Measurements from ENCODE around the gene LRIT2. TPM values are rescaled to one million over a fixed set of nuclear protein-coding genes. Genes with fewer than 3 reads are reported as not detected.

Gene LRIT2
- total and polyA plus RNA-seq, 4 donors: not detected

- H3K36me3 ChIP-seq (ENCODE audit: control insufficient read depth in 4 of 4, insufficient read depth in 4 of 4, low read length in 4 of 4): no peaks in the 10 kb centered on the region
- no peak for ATAC-seq (ENCODE audit: insufficient read depth, low FRiP score)
- H3K4me1 ChIP-seq (ENCODE audit: control insufficient read depth in 5 of 5, insufficient read depth in 5 of 5, low read length in 5 of 5): no peaks in the 10 kb centered on the region
- no peak overlapping the region for H3K4me3 ChIP-seq
- TF ChIP-seq, protein P1, sequence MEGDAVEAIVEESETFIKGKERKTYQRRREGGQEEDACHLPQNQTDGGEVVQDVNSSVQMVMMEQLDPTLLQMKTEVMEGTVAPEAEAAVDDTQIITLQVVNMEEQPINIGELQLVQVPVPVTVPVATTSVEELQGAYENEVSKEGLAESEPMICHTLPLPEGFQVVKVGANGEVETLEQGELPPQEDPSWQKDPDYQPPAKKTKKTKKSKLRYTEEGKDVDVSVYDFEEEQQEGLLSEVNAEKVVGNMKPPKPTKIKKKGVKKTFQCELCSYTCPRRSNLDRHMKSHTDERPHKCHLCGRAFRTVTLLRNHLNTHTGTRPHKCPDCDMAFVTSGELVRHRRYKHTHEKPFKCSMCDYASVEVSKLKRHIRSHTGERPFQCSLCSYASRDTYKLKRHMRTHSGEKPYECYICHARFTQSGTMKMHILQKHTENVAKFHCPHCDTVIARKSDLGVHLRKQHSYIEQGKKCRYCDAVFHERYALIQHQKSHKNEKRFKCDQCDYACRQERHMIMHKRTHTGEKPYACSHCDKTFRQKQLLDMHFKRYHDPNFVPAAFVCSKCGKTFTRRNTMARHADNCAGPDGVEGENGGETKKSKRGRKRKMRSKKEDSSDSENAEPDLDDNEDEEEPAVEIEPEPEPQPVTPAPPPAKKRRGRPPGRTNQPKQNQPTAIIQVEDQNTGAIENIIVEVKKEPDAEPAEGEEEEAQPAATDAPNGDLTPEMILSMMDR (IDR thresholded peaks at IDR 0.05; ENCODE audit: control extremely low read depth, extremely low read depth): no peak
- peaks cover 0 to 3% (median 0%) of the 10 kb centered on the region in 3 donors for H3K27me3 ChIP-seq (ENCODE audit: control insufficient read depth in 3 of 3, insufficient read depth in 3 of 3, low read length in 2 of 3)
- no peak overlapping the region for H3K27ac ChIP-seq (ENCODE audit: low read depth in 1 of 2, low read length in 1 of 2)
- DNase-seq: no peak
- WGBS, 2 donors: 84 to 86% methylated on average over 6 of the region's 6 CpGs
- H3K9ac ChIP-seq (ENCODE audit: insufficient read depth in 1 of 2, low read length in 2 of 2): no peak overlapping the region
- peaks cover 0 to 6% (median 0%) of the 10 kb centered on the region in 4 donors for H3K9me3 ChIP-seq (ENCODE audit: control insufficient read depth in 4 of 4, insufficient read depth in 3 of 4, low read length in 3 of 4)
These were observed 11.5 kb upstream of the LRIT2 start for GRCh38 chr10:84236807-84237198.

GRCh38 chr10:84235096-84235495 is 9.8 kb upstream of the LRIT2 start:
- DNase-seq (no peak), ATAC-seq (ENCODE audit: insufficient read depth, low FRiP score) (no peak)
- Histone ChIP-seq H3K4me3 (no peak overlapping the region), H3K9me3 (ENCODE audit: control insufficient read depth in 4 of 4, insufficient read depth in 3 of 4, low read length in 3 of 4) (peaks cover 0 to 6% (median 0%) of the 10 kb centered on the region in 4 donors), H3K4me1 (ENCODE audit: control insufficient read depth in 5 of 5, insufficient read depth in 5 of 5, low read length in 5 of 5) (no peaks in the 10 kb centered on the region), H3K27me3 (ENCODE audit: control insufficient read depth in 3 of 3, insufficient read depth in 3 of 3, low read length in 2 of 3) (peaks cover 0 to 3% (median 0%) of the 10 kb centered on the region in 3 donors), H3K27ac (ENCODE audit: low read depth in 1 of 2, low read length in 1 of 2) (no peak overlapping the region), H3K36me3 (ENCODE audit: control insufficient read depth in 4 of 4, insufficient read depth in 4 of 4, low read length in 4 of 4) (no peaks in the 10 kb centered on the region), H3K9ac (ENCODE audit: insufficient read depth in 1 of 2, low read length in 2 of 2) (no peak overlapping the region)
- 79 to 80% methylated on average over 4 of the region's 4 CpGs for WGBS, 2 donors
- TF ChIP-seq, protein P1 (IDR thresholded peaks at IDR 0.05; ENCODE audit: control extremely low read depth, extremely low read depth): no peak

DNA sequence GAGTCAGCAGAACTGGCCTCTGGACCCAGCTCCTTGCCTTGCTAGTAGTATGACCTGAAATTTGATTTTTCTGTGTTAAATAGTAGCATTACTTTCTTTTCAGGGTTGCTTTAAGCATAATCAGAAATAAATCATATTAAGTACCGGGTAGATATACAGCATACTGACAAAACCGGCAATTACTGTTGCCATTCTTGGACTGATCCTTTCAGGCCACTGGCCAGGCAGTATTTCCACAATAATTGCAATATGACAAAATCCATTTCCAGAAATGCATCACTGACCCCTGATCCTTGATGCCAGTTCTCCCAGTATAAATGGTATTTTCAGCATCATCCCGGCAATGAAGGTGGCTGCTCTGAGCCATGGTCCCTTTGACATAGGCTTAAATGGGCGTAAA is 9.1 kb upstream of the LRIT2 start:
- ATAC-seq (ENCODE audit: insufficient read depth, low FRiP score): no peak
- TF ChIP-seq, protein P1 (IDR thresholded peaks at IDR 0.05; ENCODE audit: control extremely low read depth, extremely low read depth): no peak
- Histone ChIP-seq H3K27me3 (ENCODE audit: control insufficient read depth in 3 of 3, insufficient read depth in 3 of 3, low read length in 2 of 3) (peaks cover 0 to 3% (median 0%) of the 10 kb centered on the region in 3 donors), H3K9me3 (ENCODE audit: control insufficient read depth in 4 of 4, insufficient read depth in 3 of 4, low read length in 3 of 4) (peaks cover 0 to 6% (median 0%) of the 10 kb centered on the region in 4 donors), H3K36me3 (ENCODE audit: control insufficient read depth in 4 of 4, insufficient read depth in 4 of 4, low read length in 4 of 4) (no peaks in the 10 kb centered on the region), H3K9ac (ENCODE audit: insufficient read depth in 1 of 2, low read length in 2 of 2) (no peak overlapping the region), H3K27ac (ENCODE audit: low read depth in 1 of 2, low read length in 1 of 2) (no peak overlapping the region), H3K4me3 (no peak overlapping the region), H3K4me1 (ENCODE audit: control insufficient read depth in 5 of 5, insufficient read depth in 5 of 5, low read length in 5 of 5) (no peaks in the 10 kb centered on the region)
- no peak for DNase-seq
- 93 to 94% methylated on average over 4 of the region's 4 CpGs for WGBS, 2 donors

DNA sequence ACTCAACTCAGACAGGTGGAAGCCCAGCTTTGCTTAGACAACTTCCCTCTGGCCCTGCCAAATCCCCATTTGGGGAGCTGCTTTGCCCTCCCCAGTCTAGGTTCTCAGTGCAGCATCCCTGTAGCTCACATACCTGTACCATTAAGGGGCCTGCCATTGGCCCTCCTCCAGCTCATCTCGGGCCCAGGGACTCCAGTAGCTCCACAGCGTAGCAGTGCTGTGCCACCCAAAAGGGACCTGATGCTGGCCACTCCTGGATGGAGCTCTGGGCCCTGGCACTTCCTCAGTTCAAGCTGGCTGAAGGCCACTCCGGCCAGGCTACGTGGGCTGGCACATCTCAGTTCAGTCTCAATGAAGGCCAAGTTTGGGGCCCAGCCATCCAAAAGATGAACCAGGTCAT is 8.6 kb upstream of the LRIT2 start:
- 87 to 94% methylated on average over 4 of the region's 4 CpGs for WGBS, 2 donors
- TF ChIP-seq, protein P1 (IDR thresholded peaks at IDR 0.05; ENCODE audit: control extremely low read depth, extremely low read depth): no peak
- H3K4me1 ChIP-seq (ENCODE audit: control insufficient read depth in 5 of 5, insufficient read depth in 5 of 5, low read length in 5 of 5): no peaks in the 10 kb centered on the region
- no peak overlapping the region for H3K27ac ChIP-seq (ENCODE audit: low read depth in 1 of 2, low read length in 1 of 2)
- no peak overlapping the region for H3K9ac ChIP-seq (ENCODE audit: insufficient read depth in 1 of 2, low read length in 2 of 2)
- H3K9me3 ChIP-seq (ENCODE audit: control insufficient read depth in 4 of 4, insufficient read depth in 3 of 4, low read length in 3 of 4): peaks cover 0 to 6% (median 0%) of the 10 kb centered on the region in 4 donors
- no peak overlapping the region for H3K4me3 ChIP-seq
- peaks cover 0 to 3% (median 0%) of the 10 kb centered on the region in 3 donors for H3K27me3 ChIP-seq (ENCODE audit: control insufficient read depth in 3 of 3, insufficient read depth in 3 of 3, low read length in 2 of 3)
- no peaks in the 10 kb centered on the region for H3K36me3 ChIP-seq (ENCODE audit: control insufficient read depth in 4 of 4, insufficient read depth in 4 of 4, low read length in 4 of 4)
- DNase-seq (no peak), ATAC-seq (ENCODE audit: insufficient read depth, low FRiP score) (no peak)

Data from lung (tissue), 12 donors.